ENCODE results near the gene SYNPO2. TPM values are rescaled to one million over a fixed set of nuclear protein-coding genes. Genes with fewer than 3 reads are reported as not detected.

SYNPO2 gene
- total and polyA plus RNA-seq, 2 donors (not counting 1 experiment from before 2014, with no cell fraction given) = 40.1 to 71.7 TPM

DNA sequence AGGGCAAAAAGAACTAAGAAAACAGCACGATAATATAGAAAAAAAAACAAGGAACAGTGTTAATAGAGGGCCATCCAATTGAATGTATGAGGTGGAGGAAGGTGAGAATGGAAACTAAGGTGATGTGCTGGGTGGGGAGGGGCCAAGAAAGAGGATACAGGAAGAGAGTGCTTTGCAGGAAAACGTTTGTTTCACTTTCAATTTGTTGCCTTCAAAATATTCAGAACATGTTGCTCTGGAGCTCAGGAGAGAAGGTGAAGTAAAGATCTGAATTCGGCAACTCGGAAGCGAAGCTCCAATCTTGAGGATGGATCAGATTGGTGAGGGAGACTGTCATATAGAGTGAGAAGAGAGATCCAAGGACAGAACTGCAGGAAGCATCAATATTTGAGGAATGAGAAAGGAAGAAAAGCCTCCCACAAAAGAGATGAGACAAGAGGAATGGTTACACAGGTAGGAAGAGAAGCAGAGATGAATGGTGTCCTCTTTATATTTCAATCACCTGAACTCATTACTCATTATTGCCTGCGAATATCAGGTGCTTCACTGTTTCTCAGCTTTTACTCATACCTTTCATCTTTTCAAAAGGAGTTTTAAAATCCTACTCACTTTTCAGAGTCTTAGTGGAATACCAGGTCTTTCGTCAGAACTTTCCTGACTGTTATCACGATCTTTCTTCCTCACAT is 38.0 kb upstream of the SYNPO2 start:
- Histone ChIP-seq H3K36me3 (ENCODE audit: control insufficient read depth, insufficient read depth, low read length) (no peaks in the 10 kb centered on the region), H3K27me3 (ENCODE audit: control insufficient read depth, insufficient read depth, low read length) (no peaks in the 10 kb centered on the region), H2AFZ (ENCODE audit: low read length) (peak overlapping the region; percentile 95), H3K27ac (ENCODE audit: insufficient read depth, low read length) (no peak overlapping the region), H4K20me1 (ENCODE audit: control insufficient read depth, extremely low read depth, insufficient read depth, low read length) (no peaks in the 10 kb centered on the region), H3K4me2 (ENCODE audit: extremely low read depth, insufficient read depth, low read length) (peak overlapping the region; percentile 61), H3K9ac (ENCODE audit: insufficient read depth, low read length) (no peak overlapping the region), H3K9me3 (ENCODE audit: control insufficient read depth, insufficient read depth, low read depth, low read length) (no peaks in the 10 kb centered on the region), H3K4me1 (ENCODE audit: control insufficient read depth, extremely low read depth, insufficient read depth, low read length) (peaks cover 2% of the 10 kb centered on the region), H3K4me3 (replicated peaks in 1 of 4; ENCODE audit: control extremely low read depth in 1 of 4, insufficient read depth in 1 of 4, low read depth in 3 of 4, low read length in 4 of 4) (peak overlapping the region; percentile 30 to 72 (median 40)), H3K79me2 (ENCODE audit: control insufficient read depth, insufficient read depth, low read length) (no peaks in the 10 kb centered on the region)
- DNase-seq (ENCODE audit: low read depth in 2 of 2) = peak in 1 of 2 donors; percentile 42
- TF ChIP-seq EZH2 (IDR thresholded peaks at IDR 0.05; ENCODE audit: low read length, missing control alignments) = no peak
- TF ChIP-seq, protein P1, sequence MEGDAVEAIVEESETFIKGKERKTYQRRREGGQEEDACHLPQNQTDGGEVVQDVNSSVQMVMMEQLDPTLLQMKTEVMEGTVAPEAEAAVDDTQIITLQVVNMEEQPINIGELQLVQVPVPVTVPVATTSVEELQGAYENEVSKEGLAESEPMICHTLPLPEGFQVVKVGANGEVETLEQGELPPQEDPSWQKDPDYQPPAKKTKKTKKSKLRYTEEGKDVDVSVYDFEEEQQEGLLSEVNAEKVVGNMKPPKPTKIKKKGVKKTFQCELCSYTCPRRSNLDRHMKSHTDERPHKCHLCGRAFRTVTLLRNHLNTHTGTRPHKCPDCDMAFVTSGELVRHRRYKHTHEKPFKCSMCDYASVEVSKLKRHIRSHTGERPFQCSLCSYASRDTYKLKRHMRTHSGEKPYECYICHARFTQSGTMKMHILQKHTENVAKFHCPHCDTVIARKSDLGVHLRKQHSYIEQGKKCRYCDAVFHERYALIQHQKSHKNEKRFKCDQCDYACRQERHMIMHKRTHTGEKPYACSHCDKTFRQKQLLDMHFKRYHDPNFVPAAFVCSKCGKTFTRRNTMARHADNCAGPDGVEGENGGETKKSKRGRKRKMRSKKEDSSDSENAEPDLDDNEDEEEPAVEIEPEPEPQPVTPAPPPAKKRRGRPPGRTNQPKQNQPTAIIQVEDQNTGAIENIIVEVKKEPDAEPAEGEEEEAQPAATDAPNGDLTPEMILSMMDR (conservative IDR thresholded peaks at IDR 0.05 in 1 of 2, IDR thresholded peaks at IDR 0.05 in 1 of 2; ENCODE audit: low read depth in 1 of 2, low read length in 2 of 2) = no peak

DNA sequence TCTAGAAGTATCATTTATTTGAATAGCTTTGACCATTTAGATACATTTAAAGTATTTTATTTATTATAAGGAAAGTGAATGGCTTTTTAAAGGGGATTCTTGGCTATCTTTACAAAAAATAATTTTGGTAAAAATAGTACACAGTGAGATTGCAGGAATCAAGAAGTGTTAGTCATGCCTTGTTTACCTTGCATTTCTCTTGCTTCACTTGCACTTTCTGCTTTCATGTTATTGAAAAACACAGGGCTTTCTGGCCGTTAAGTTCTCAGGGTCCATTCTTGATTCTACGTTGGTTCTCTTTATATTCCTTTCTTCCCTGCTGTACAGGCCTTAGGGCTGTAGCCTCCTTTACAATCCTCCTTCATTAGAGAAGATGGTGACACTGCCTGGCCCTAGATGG is 30.9 kb upstream of the SYNPO2 start:
- Histone ChIP-seq H3K9me3 (ENCODE audit: control insufficient read depth, insufficient read depth, low read depth, low read length) (no peaks in the 10 kb centered on the region), H3K27me3 (ENCODE audit: control insufficient read depth, insufficient read depth, low read length) (no peaks in the 10 kb centered on the region), H3K4me1 (ENCODE audit: control insufficient read depth, extremely low read depth, insufficient read depth, low read length) (no peaks in the 10 kb centered on the region), H3K4me3 (replicated peaks in 1 of 4; ENCODE audit: control extremely low read depth in 1 of 4, insufficient read depth in 1 of 4, low read depth in 3 of 4, low read length in 4 of 4) (no peak overlapping the region), H4K20me1 (ENCODE audit: control insufficient read depth, extremely low read depth, insufficient read depth, low read length) (no peaks in the 10 kb centered on the region), H3K4me2 (ENCODE audit: extremely low read depth, insufficient read depth, low read length) (no peak overlapping the region), H3K79me2 (ENCODE audit: control insufficient read depth, insufficient read depth, low read length) (no peaks in the 10 kb centered on the region), H2AFZ (ENCODE audit: low read length) (peak overlapping the region; percentile 48), H3K9ac (ENCODE audit: insufficient read depth, low read length) (no peak overlapping the region), H3K27ac (ENCODE audit: insufficient read depth, low read length) (no peak overlapping the region), H3K36me3 (ENCODE audit: control insufficient read depth, insufficient read depth, low read length) (no peaks in the 10 kb centered on the region)
- TF ChIP-seq EZH2 (IDR thresholded peaks at IDR 0.05; ENCODE audit: low read length, missing control alignments) = no peak
- TF ChIP-seq, protein P1 (conservative IDR thresholded peaks at IDR 0.05 in 1 of 2, IDR thresholded peaks at IDR 0.05 in 1 of 2; ENCODE audit: low read depth in 1 of 2, low read length in 2 of 2) = no peak
- DNase-seq (ENCODE audit: low read depth in 2 of 2) = no peak

DNA sequence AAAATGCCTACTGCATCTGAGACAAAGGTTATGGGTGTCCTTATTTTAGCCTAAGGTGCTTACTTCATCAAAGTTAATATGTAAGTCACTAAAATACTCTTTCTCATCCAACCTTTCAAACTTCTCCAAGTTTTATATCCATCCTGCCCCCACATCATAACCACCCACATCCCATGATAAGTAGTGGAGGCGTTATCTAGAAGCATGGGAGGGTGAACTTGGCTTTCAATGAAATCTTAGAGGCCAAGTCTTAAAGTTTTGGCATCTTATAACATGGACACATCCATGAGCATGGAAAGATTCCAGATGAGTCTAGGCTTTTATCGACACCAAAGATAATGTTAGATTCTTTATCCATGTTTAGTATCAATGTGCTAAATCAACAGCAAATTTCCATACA is 29.9 kb upstream of the SYNPO2 start:
- no peak overlapping the region for H3K27ac ChIP-seq (ENCODE audit: insufficient read depth, low read length)
- no peak for DNase-seq (ENCODE audit: low read depth in 2 of 2)
- H3K79me2 ChIP-seq (ENCODE audit: control insufficient read depth, insufficient read depth, low read length) = no peaks in the 10 kb centered on the region
- no peaks in the 10 kb centered on the region for H3K9me3 ChIP-seq (ENCODE audit: control insufficient read depth, insufficient read depth, low read depth, low read length)
- H3K4me1 ChIP-seq (ENCODE audit: control insufficient read depth, extremely low read depth, insufficient read depth, low read length) = no peaks in the 10 kb centered on the region
- H3K27me3 ChIP-seq (ENCODE audit: control insufficient read depth, insufficient read depth, low read length) = no peaks in the 10 kb centered on the region
- H3K4me2 ChIP-seq (ENCODE audit: extremely low read depth, insufficient read depth, low read length) = no peak overlapping the region
- no peak overlapping the region for H2AFZ ChIP-seq (ENCODE audit: low read length)
- H4K20me1 ChIP-seq (ENCODE audit: control insufficient read depth, extremely low read depth, insufficient read depth, low read length) = no peaks in the 10 kb centered on the region
- TF ChIP-seq, protein P1 (conservative IDR thresholded peaks at IDR 0.05 in 1 of 2, IDR thresholded peaks at IDR 0.05 in 1 of 2; ENCODE audit: low read depth in 1 of 2, low read length in 2 of 2) = no peak
- TF ChIP-seq EZH2 (IDR thresholded peaks at IDR 0.05; ENCODE audit: low read length, missing control alignments) = no peak
- H3K9ac ChIP-seq (ENCODE audit: insufficient read depth, low read length) = no peak overlapping the region
- no peaks in the 10 kb centered on the region for H3K36me3 ChIP-seq (ENCODE audit: control insufficient read depth, insufficient read depth, low read length)
- no peak overlapping the region for H3K4me3 ChIP-seq (replicated peaks in 1 of 4; ENCODE audit: control extremely low read depth in 1 of 4, insufficient read depth in 1 of 4, low read depth in 3 of 4, low read length in 4 of 4)

Measured in fibroblast of lung (primary cell).